Muscle of leg (tissue), 16 donors: Measurements from ENCODE around the gene SLC4A11. TPM values are rescaled to one million over a fixed set of nuclear protein-coding genes. Genes with fewer than 3 reads are reported as not detected.

Experiments
- DNase-seq: peaks from one replicate; pipeline ENCODE4 v3.0.0; 2013
- H3K27ac ChIP-seq: one replicate; pipeline ENCODE4 v1.5.1; 2013; ENCODE audit warnings: mild to moderate bottlenecking, low read length, control low read depth
- H3K27me3 ChIP-seq: one replicate; pipeline ENCODE4 v1.6.1; 2013; ENCODE audit warnings: low read length; ENCODE audit not compliant: control insufficient read depth, insufficient read depth
- H3K36me3 ChIP-seq: one replicate; pipeline ENCODE4 v1.6.1; 2013; ENCODE audit warnings: low read length; ENCODE audit not compliant: control insufficient read depth, insufficient read depth
- H3K4me1 ChIP-seq: one replicate; pipeline ENCODE4 v1.6.1; 2013; ENCODE audit warnings: low read length; ENCODE audit not compliant: control insufficient read depth, insufficient read depth
- H3K4me3 ChIP-seq: one replicate; pipeline ENCODE4 v1.5.1; 2013; ENCODE audit warnings: low read length, control low read depth
- H3K9me3 ChIP-seq: replicated peaks from 2 replicates; pipeline ENCODE4 v1.6.1; 2013; ENCODE audit warnings: low read depth, low read length; ENCODE audit not compliant: control insufficient read depth
- WGBS: methylation state at CpG from one replicate; pipeline ENCODE4 v1.1.5; 2013; ENCODE audit warnings: missing lambda C conversion rate; ENCODE audit not compliant: insufficient coverage; 5-methylcytosine and 5-hydroxymethylcytosine counted together
- long read RNA-seq, 11 donors: transcript quantifications; one replicate each; lab custom pipeline, GENCODE V29; 2026
- polyA plus RNA-seq, 8 donors: library from polyadenylated mRNA; unstranded; fragments of 120-200 nt; gene quantifications; one replicate each; pipeline versions ENCODE4 v1.2.1 to v1.2.3, GENCODE V29; 2013; ENCODE audit warnings: inconsistent platforms in 1 of 8, low replicate concordance in 1 of 8; ENCODE audit not compliant: insufficient read length in 8 of 8, insufficient read depth in 1 of 8
- total RNA-seq: library from RNA; stranded (reverse); fragments of 120-200 nt; gene quantifications from one replicate; pipeline ENCODE4 v1.2.4, GENCODE V29; 2013

Gene SLC4A11
- 0.35 TPM for total RNA-seq
- polyA plus RNA-seq, result 1 to 10 TPM in 3 of 8 donors, under 1 TPM in 5; 0.52 to 1.7 (median 0.82) TPM
- long read RNA-seq, donor 1, result 0 reads
- long read RNA-seq, donor 2, result 0 reads
- long read RNA-seq, donor 3, result 0 reads
- long read RNA-seq, donor 4, result 0 reads
- long read RNA-seq, donor 5, result 0 reads
- long read RNA-seq, donor 6, result 0 reads
- long read RNA-seq, donor 7, result 0 reads
- long read RNA-seq, donor 8, result 0 reads
- long read RNA-seq, donor 9, partial matches to known transcripts, result 0 of 1 reads
- long read RNA-seq, donor 9, other reads (novel, unspliced or antisense), result 0 of 1 reads
- long read RNA-seq, donor 10, result 0 reads
- long read RNA-seq, donor 11, result 0 reads

DNA sequence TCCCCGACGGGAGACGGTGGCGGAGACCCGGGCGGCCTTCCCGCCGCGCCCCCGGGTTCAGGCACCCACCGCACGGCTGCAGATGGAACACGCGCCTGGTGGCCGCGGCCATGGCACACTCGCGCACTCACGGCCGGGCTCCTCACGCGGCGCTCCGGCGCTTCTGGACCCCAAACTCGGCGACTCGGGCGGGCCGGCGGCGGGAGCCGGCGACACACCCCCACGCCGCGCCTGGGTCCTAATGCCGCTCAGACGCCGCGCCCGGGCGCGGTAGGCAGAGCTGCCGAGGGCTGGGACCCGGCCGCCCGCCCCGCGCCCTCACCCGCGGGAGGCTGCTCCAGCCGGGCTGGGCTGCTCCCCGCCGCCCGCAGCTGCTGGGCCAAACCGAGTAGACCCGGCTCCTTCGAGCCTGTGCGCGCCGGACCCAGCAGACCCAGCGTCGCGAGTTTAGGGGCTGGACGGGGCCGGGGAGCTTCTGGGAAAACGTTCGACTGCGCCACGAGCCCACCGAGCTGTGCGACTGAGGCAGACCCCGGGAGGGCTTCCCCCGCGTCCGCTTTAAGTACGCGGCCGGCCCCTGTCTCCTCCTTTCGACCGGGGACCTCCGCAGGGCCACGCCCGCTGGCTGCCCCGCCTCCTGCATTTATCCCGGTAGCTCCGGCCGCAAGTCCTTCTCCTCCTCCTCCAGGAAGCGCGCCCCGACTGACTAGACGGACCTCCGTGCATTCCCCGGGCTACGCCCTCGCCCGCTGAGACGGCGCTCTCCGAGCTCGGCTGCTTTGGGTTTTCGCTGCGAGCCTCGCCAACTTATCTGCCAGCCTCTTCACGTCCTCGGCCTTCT, at the start of gene SLC4A11:
TSS of gene SLC4A11 (minus strand) at position 165 of the 841 bp plus-strand sequence. CDS start at position 112, 53 bp downstream.
- H3K4me1 ChIP-seq, result peaks cover 23% of the 10 kb centered on the region
- WGBS, result under 1% methylated on average over 107 of the region's 107 CpGs
- H3K4me3 ChIP-seq, result peak within 1 kb of the TSS; percentile 46
- no peak within 1 kb of the TSS for H3K27ac ChIP-seq
- DNase-seq, result peak; percentile 38
- H3K9me3 ChIP-seq, result no peaks in the 10 kb centered on the region
- H3K36me3 ChIP-seq, result no peaks in the 10 kb centered on the region
- H3K27me3 ChIP-seq, result peaks cover 87% of the 10 kb centered on the region

GRCh38 chr20:3283222-3283820, 44.3 kb upstream of the SLC4A11 start:
- H3K27ac ChIP-seq, result no peak overlapping the region
- H3K36me3 ChIP-seq, result peaks cover 53% of the 10 kb centered on the region
- H3K4me3 ChIP-seq, result no peak overlapping the region
- no peak for DNase-seq
- no peaks in the 10 kb centered on the region for H3K9me3 ChIP-seq
- H3K27me3 ChIP-seq, result no peaks in the 10 kb centered on the region
- no peaks in the 10 kb centered on the region for H3K4me1 ChIP-seq
- 63% methylated on average over 2 of the region's 7 CpGs for WGBS

GRCh38 chr20:3282271-3283221, 43.6 kb upstream of the SLC4A11 start:
- H3K9me3 ChIP-seq, result no peaks in the 10 kb centered on the region
- WGBS, result 95% methylated on average over 3 of the region's 6 CpGs
- no peak overlapping the region for H3K27ac ChIP-seq
- no peaks in the 10 kb centered on the region for H3K27me3 ChIP-seq
- no peak for DNase-seq
- no peaks in the 10 kb centered on the region for H3K4me1 ChIP-seq
- H3K36me3 ChIP-seq, result peaks cover 55% of the 10 kb centered on the region
- no peak overlapping the region for H3K4me3 ChIP-seq

DNA sequence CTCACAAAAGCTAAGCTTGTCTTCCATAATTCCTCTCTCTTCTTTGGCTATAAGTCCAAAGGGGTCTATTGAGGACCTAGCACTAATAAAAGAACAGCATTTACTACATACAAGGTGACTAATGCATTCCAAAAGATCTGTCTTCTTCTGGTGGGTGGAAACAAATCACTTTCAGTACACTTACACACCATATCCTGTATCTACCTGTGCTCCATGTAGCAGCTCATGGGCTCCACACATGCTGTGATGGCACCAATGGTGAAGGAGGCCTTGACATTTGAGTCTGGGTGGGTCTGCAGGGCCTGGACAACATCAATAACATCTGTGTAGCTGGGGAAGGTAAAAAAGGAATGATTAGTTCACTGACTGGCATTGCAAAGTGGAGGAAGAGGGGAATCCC, 42.4 kb upstream of the SLC4A11 start:
- no peaks in the 10 kb centered on the region for H3K4me1 ChIP-seq
- no peaks in the 10 kb centered on the region for H3K9me3 ChIP-seq

DNA sequence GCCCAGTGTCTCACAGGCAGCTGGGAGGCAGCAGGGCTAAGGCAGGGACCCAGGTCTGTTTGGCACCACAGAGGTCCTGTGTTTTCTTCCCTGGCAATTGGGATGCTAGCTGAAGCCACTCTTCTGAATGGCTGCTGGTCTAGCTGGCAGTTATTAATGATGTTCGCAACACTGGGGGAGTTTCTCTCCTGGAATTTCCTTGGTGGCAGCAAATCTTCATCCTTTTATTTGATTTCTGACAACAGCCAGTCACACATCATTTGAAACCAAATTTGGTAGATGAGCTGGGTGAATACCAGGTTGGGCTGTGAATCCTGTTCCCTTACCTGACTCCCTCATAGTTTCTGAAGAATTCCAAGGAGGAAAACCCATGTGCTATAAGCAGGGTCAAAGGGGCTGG, 40.8 kb upstream of the SLC4A11 start:
- DNase-seq, result no peak
- no peaks in the 10 kb centered on the region for H3K27me3 ChIP-seq
- peaks cover 61% of the 10 kb centered on the region for H3K36me3 ChIP-seq
- peaks cover 2% of the 10 kb centered on the region for H3K4me1 ChIP-seq
- H3K27ac ChIP-seq, result no peak overlapping the region
- no CpG with 5 or more reads among the region's 1 CpG for WGBS
- H3K4me3 ChIP-seq, result no peak overlapping the region
- no peaks in the 10 kb centered on the region for H3K9me3 ChIP-seq

More for the DNA sequence above, 42.4 kb upstream of the SLC4A11 start:
- Histone ChIP-seq H3K36me3 (peaks cover 55% of the 10 kb centered on the region), H3K4me3 (no peak overlapping the region), H3K27ac (no peak overlapping the region), H3K27me3 (no peaks in the 10 kb centered on the region)
- DNase-seq, result no peak

- no peak overlapping the region for H3K4me3 ChIP-seq
- H3K27ac ChIP-seq, result no peak overlapping the region
- no peaks in the 10 kb centered on the region for H3K27me3 ChIP-seq
- peaks cover 2% of the 10 kb centered on the region for H3K4me1 ChIP-seq
- peaks cover 70% of the 10 kb centered on the region for H3K36me3 ChIP-seq
- H3K9me3 ChIP-seq, result no peaks in the 10 kb centered on the region
- 93% methylated on average over 4 of the region's 7 CpGs for WGBS
- DNase-seq, result no peak
Observed at GRCh38 chr20:3277686-3278465, 38.9 kb upstream of the SLC4A11 start.

- peak; percentile 14 for DNase-seq
- no peak overlapping the region for H3K4me3 ChIP-seq
- H3K27me3 ChIP-seq, result no peaks in the 10 kb centered on the region
- H3K36me3 ChIP-seq, result peaks cover 66% of the 10 kb centered on the region
- no peak overlapping the region for H3K27ac ChIP-seq
- peaks cover 2% of the 10 kb centered on the region for H3K4me1 ChIP-seq
- 60% methylated on average over 1 of the region's 1 CpG for WGBS
- no peaks in the 10 kb centered on the region for H3K9me3 ChIP-seq
Observed at GRCh38 chr20:3276680-3277015, 37.7 kb upstream of the SLC4A11 start.

DNA sequence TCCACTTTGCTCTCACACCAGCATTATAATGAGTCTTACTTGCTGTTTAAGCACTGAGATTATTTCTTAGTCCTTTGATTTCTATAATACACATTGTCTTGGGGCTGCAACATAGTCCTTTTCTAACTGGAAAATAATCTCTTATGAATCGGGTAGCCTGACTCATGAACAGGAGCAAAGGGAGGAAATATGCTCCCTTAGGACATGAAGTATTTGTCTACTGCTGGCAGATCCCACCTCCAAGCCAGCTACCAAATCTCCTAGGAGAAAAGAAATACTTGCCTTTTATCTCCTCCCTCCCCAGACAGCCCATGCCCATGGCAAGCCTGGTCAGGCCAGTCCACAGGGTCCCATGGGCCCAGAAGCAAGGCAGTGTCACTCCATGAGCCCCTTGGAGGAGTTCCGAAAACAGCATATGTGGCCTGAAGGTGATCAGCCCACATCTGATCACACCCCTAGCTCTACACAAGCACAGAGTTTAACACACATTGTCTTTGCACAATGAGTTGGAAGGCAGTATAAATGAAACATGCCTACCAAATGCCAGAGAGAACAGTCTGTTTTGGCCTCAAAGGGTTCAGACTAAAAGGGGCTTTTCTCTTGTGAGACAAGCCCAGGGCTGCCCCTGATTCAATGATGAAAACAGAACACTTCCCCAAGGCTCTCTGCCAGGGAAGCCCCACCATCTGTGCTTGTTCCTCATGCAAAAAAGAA, 37.1 kb upstream of the SLC4A11 start:
- 100% methylated on average over 1 of the region's 2 CpGs for WGBS
- Histone ChIP-seq H3K4me1 (peaks cover 2% of the 10 kb centered on the region), H3K36me3 (peaks cover 64% of the 10 kb centered on the region), H3K4me3 (no peak overlapping the region), H3K9me3 (no peaks in the 10 kb centered on the region), H3K27ac (no peak overlapping the region), H3K27me3 (no peaks in the 10 kb centered on the region)
- no peak for DNase-seq
